ENCODE measurements around the gene CXCL12.

The CXCL12 gene

GRCh38 chr10:44327461-44327860 is 57.4 kb downstream of the CXCL12 start:
- DNase-seq = no peak
